GM08714 (cell line): ENCODE measurements around the gene DNASE2B.

Experiments used
- H3K4me3 ChIP-seq: fragments of 200-500 bp; sonication (Bioruptor generic); 2 replicates; pipeline ENCODE4 v1.5.1; 2014; ENCODE audit warnings: mild to moderate bottlenecking, low read length, inconsistent platforms
- ZNF274 ChIP-seq: IDR thresholded peaks from 2 replicates; pipeline ENCODE4 v1.6.1; 2012; ENCODE audit warnings: mild to moderate bottlenecking, low read depth, low read length

Gene DNASE2B

GRCh38 chr1:84367219-84367618 is 31.1 kb upstream of the DNASE2B start:
- no peak overlapping the region for H3K4me3 ChIP-seq
- TF ChIP-seq ZNF274: no peak

DNA sequence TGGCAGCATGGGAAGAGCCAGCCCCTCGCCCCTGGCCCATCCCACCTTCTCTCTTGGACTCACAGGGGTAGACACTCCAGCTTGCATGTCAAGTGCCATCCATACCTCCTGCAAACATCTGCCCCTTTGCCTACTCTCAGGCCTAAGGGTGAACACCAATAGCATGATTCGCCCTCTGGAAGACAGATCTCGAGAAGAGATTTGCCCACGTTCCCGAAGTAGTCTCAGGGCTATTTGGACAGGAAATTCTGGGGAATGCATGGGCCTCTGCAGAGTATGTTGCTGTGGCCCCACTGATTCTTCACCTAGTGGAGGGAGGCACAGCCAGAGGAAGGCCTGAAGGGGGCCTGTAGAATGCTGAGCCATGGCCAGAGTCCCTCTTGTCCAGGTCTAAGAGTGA is 29.8 kb upstream of the DNASE2B start:
- H3K4me3 ChIP-seq: no peak overlapping the region
- TF ChIP-seq ZNF274: no peak

DNA sequence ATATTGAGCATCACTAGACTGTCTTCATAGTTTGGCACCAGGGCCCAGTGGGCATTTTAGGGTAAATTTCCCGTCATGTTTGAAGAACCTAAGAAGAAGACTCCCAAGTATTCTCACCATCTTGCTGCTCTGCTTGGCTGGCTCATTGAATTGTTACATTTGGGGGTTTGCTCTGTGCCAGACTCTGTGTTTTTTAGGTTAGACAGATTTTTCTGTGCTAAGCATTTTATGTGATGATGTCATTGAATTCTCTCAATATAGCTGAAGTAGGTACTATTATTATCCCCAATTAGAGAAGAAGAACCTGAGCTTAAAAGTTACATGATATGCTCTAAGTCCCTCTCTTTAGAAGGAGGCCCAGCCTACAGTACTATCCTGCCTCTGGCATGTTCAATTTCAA is 28.0 kb upstream of the DNASE2B start:
- no peak overlapping the region for H3K4me3 ChIP-seq
- TF ChIP-seq ZNF274: no peak

- no peak overlapping the region for H3K4me3 ChIP-seq
- no peak for TF ChIP-seq ZNF274
Measured at GRCh38 chr1:84370831-84371394, 27.4 kb upstream of the DNASE2B start.

DNA sequence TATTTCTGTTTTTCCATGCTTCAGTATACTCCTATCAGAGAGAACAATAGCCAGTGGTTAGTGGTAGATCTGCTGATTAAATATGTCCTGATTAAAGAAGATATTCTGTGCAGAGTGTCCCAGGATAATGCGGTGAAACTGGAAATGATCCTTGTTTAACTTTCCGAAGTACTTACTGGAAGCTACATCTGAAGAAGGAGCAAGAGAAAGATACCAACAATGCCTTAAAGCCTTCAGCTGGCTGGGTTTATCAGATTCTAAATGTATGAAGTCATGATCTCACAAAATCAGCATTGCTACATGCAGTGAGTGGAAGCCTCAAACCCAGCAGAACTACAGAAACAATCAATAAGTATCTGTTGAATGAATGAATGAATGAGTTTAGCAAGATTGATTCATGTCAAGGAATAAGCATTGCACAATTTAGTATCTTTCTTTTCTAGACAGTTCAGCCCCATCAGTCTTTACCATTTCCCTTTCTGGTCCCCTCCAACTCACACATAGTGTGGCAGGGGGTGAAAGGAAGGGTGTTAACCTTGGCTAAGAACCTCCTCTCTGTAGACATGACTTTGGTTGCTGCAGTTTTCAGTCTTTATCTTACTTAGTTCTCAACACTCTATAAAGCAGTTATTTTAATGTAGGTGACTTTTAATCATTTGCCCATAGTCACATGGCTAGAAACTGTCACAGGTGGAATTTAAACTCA is 24.7 kb upstream of the DNASE2B start:
- no peak overlapping the region for H3K4me3 ChIP-seq
- no peak for TF ChIP-seq ZNF274

GRCh38 chr1:84374991-84375696 is 23.1 kb upstream of the DNASE2B start:
- no peak overlapping the region for H3K4me3 ChIP-seq
- TF ChIP-seq ZNF274: no peak

- TF ChIP-seq ZNF274: no peak
- no peak overlapping the region for H3K4me3 ChIP-seq
Measured at GRCh38 chr1:84376000-84376910, 22.0 kb upstream of the DNASE2B start.

DNA sequence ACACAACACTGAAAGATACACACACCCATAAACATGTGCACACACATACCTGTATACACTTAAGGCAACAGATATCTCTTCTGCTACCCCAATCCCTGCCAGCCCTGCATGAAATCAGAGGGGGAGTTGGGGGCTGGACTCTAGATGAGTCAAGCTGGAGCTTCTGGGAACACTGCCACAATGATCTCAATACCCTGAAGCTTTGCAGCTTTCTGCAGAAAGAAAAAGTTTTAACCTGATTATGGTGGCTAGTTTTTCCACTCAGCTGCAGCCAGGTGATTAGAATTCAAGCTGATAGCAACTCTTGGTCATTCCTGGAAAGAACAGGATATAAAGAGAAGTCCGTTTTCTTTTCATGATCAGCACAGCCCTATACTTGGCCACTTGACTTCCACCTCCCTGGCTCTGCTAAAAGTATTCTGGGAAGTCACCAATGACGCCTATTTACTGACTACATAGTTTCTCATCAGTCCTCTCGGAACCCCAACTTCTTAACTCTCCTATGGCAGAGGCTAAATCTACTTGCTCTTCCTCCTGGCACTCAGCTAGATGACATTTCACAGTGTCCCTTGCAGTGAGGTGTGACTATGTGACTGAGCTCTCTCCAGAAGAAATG is 20.7 kb upstream of the DNASE2B start:
- TF ChIP-seq ZNF274: no peak

DNA sequence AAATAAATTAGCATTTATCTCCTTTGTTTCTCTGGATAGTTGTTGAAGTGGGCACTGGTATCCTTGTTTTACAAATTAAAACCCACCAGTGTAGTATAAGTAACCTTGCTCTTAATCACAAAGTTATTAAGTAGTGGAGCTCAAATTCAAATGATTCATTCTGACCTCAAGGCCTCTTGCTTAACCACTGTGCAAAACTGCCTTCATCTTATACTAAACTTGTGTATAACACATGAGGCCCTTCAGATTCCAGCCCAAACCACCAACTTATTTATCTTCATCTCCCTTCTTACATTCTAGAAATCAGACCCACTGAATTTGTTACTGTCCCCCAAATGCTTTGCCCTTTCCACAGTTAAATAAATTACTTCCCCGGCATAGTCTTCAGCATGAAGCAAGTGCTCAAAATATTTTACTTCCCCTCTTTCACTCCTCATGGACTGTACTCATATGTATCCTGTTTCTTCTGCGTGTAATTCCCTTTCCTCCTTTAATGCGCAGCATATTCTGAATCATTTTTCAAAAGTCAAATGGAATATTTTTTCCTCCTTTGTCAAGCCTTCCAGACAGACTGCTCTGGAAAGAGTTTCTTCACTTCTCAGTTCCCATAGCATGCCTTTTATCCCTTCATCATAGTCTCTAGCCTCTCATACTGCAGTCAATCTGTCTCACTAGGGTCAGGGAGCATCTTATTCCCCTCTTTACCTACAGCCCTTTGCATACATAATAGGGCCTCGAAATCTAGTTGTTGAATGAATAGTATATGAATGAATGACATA is 19.0 kb upstream of the DNASE2B start:
- no peak for TF ChIP-seq ZNF274
- no peak overlapping the region for H3K4me3 ChIP-seq

More for the DNA sequence above, 20.7 kb upstream of the DNASE2B start:
- H3K4me3 ChIP-seq: no peak overlapping the region

DNA sequence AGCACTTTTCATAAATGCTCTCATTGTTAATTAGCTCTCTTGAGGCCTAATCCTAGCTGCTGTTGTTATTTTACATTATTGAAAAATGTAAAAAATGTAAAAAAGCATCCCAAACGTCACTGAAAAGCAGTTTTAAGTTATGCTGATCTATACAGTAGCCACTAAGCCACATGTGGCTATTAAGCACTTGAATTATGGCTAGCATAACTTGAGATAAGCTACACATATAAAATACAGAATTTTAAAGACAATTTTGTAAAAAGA is 18.4 kb upstream of the DNASE2B start:
- H3K4me3 ChIP-seq: no peak overlapping the region
- no peak for TF ChIP-seq ZNF274

DNA sequence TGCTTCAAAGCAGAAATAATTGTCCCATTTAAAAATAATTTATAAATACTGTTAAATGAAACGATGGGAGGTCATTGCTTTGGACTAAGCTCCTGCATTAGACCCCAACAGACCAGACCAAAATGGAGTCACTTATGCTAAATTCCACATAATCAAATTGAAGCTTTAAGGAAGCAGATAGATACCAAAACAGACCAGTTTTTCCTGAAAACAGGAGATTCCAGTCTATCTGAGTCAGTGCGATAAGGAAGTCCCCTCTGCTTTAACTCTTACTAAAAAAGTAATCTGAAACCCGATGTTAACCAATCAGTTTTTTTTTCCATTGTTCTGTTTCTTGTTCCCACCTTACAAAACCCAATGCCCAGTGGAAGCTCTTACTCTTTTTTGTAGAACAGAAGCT is 16.2 kb upstream of the DNASE2B start:
- no peak for TF ChIP-seq ZNF274
- H3K4me3 ChIP-seq: no peak overlapping the region

- TF ChIP-seq ZNF274: no peak
Measured at GRCh38 chr1:84385347-84385746, 12.9 kb upstream of the DNASE2B start.

GRCh38 chr1:84386716-84387479 is 11.4 kb upstream of the DNASE2B start:
- TF ChIP-seq ZNF274: no peak

More at GRCh38 chr1:84385347-84385746, 12.9 kb upstream of the DNASE2B start:
- no peak overlapping the region for H3K4me3 ChIP-seq

More at GRCh38 chr1:84386716-84387479, 11.4 kb upstream of the DNASE2B start:
- H3K4me3 ChIP-seq: no peak overlapping the region
